ENCODE data around the gene GANAB.

DNA sequence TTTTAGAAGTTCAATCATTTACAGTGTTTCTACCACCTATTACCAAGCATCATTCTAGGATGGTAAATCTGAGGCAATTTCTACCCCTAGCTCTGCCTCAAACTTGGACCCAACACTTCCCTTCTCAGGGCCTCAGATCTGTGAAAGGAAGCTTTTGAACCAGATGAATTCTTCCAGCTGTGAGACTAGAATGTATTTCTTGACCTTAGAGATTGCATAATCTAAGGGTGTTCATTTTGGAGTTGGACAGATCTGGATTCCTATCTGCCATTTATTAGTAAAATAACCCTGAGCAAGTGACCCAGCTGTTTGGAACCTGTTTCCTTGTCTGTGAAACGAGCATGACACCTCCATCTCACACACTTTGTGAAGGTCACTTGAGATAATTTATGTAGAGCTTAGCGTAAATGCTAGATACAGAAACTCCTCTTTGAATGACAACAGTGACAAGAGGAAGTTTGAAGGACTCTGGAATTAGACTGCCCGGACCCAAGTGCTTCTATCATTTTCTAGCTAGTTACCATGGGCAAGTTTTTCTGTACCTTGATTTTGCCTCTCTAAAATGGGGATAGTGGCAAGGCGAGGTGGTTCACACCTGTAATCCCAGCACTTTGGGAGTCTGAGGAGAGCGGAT is 10.5 kb upstream of the GANAB start:
- TF ChIP-seq CTCF (IDR thresholded peaks at IDR 0.05 in 4 of 5, conservative IDR thresholded peaks at IDR 0.05 in 1 of 5) = no peak
- TF ChIP-seq POLR2A (IDR thresholded peaks at IDR 0.05) = no peak
